HL-60 (cell line): Measurements from ENCODE around the gene TMEM132D.

Source experiments
- DNase-seq, 2 experiments: peaks; one replicate each; pipeline ENCODE4 v3.0.0-alpha.2; 2010 to 2020; ENCODE audit warnings: low read depth in 1 of 2, low spot score in 1 of 2
- H3K27ac ChIP-seq: fragments of 250-450 bp; sonication (Bioruptor Pico); replicated peaks from 2 replicates; pipeline ENCODE4 v1.5.1; 2020; ENCODE audit warnings: mild to moderate bottlenecking, moderate library complexity
- H3K27me3 ChIP-seq: fragments of 250-450 bp; sonication (Bioruptor Pico); 2 replicates; pipeline ENCODE4 v1.5.1; 2021; ENCODE audit warnings: mild to moderate bottlenecking, moderate library complexity; ENCODE audit not compliant: insufficient read depth, poor library complexity, severe bottlenecking
- H3K4me3 ChIP-seq: replicated peaks from 2 replicates; pipeline ENCODE4 v1.5.1; 2011; ENCODE audit warnings: mild to moderate bottlenecking, control low read depth, low read length; ENCODE audit not compliant: insufficient read depth
- CTCF ChIP-seq: IDR thresholded peaks from one replicate; pipeline ENCODE4 v1.5.1; 2011; ENCODE audit warnings: low read length, control low read depth, inconsistent platforms; ENCODE audit not compliant: insufficient read depth
- GABPA ChIP-seq: IDR thresholded peaks from 2 replicates; pipeline ENCODE4 v1.6.1; 2012; ENCODE audit warnings: low read depth
- POLR2AphosphoS5 ChIP-seq: IDR thresholded peaks from 2 replicates; pipeline ENCODE4 v1.6.1; 2012; ENCODE audit warnings: low read depth
- SPI1 ChIP-seq: IDR thresholded peaks from 2 replicates; pipeline ENCODE4 v1.6.1; 2012; ENCODE audit warnings: low read depth, mild to moderate bottlenecking, borderline replicate concordance
- TF ChIP-seq, protein P1 (sequence below): IDR thresholded peaks from 2 replicates; pipeline ENCODE4 v1.6.1; 2012; ENCODE audit warnings: low read depth; ENCODE audit not compliant: insufficient replicate concordance

TMEM132D gene

DNA sequence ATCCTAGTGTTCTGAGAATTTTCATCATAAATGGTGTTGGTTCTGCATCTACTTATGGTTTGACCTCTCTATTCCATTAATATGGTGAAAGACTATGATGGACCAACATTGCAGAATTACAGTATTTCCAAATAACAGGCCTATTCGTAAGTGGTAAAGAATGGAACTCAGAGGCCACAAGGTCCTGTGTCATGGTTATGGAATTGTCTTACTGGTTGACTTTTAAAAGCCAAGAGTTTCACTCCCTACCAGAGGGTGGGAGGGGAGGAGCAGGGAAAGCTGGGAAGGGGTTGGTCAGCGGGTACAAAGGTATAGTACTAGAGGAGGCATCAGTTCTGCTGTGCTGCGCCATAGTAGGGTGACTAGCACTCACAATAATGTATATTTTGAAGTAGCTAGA lies 153.4 kb downstream of the TMEM132D start:
- no peak for TF ChIP-seq GABPA
- no peak for TF ChIP-seq CTCF
- no peak for TF ChIP-seq POLR2AphosphoS5
- no peak for TF ChIP-seq SPI1
- TF ChIP-seq, protein P1, sequence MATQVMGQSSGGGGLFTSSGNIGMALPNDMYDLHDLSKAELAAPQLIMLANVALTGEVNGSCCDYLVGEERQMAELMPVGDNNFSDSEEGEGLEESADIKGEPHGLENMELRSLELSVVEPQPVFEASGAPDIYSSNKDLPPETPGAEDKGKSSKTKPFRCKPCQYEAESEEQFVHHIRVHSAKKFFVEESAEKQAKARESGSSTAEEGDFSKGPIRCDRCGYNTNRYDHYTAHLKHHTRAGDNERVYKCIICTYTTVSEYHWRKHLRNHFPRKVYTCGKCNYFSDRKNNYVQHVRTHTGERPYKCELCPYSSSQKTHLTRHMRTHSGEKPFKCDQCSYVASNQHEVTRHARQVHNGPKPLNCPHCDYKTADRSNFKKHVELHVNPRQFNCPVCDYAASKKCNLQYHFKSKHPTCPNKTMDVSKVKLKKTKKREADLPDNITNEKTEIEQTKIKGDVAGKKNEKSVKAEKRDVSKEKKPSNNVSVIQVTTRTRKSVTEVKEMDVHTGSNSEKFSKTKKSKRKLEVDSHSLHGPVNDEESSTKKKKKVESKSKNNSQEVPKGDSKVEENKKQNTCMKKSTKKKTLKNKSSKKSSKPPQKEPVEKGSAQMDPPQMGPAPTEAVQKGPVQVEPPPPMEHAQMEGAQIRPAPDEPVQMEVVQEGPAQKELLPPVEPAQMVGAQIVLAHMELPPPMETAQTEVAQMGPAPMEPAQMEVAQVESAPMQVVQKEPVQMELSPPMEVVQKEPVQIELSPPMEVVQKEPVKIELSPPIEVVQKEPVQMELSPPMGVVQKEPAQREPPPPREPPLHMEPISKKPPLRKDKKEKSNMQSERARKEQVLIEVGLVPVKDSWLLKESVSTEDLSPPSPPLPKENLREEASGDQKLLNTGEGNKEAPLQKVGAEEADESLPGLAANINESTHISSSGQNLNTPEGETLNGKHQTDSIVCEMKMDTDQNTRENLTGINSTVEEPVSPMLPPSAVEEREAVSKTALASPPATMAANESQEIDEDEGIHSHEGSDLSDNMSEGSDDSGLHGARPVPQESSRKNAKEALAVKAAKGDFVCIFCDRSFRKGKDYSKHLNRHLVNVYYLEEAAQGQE, result no peak
- no peak for DNase-seq
- Histone ChIP-seq H3K27me3 (no peaks in the 10 kb centered on the region), H3K4me3 (no peak overlapping the region), H3K27ac (no peak overlapping the region)

- no peak overlapping the region for H3K27ac ChIP-seq
Observed at GRCh38 chr12:129746318-129746717, 157.5 kb downstream of the TMEM132D start.

GRCh38 chr12:129729170-129729569 lies 174.7 kb downstream of the TMEM132D start:
- TF ChIP-seq, protein P1, result no peak
- TF ChIP-seq GABPA (no peak), POLR2AphosphoS5 (no peak), CTCF (no peak), SPI1 (no peak)
- H3K27ac ChIP-seq, result no peak overlapping the region
- no peak for DNase-seq
- H3K4me3 ChIP-seq, result no peak overlapping the region
- H3K27me3 ChIP-seq, result no peaks in the 10 kb centered on the region

More at GRCh38 chr12:129746318-129746717, 157.5 kb downstream of the TMEM132D start:
- Histone ChIP-seq H3K27me3 (no peaks in the 10 kb centered on the region), H3K4me3 (no peak overlapping the region)
- DNase-seq, result no peak
- TF ChIP-seq CTCF (no peak), GABPA (no peak), SPI1 (no peak), POLR2AphosphoS5 (no peak)
- TF ChIP-seq, protein P1, result no peak
